WTC11 (cell line): ENCODE measurements around the gene DNAH14. TPM values are rescaled to one million over a fixed set of nuclear protein-coding genes. Genes with fewer than 3 reads are reported as not detected.

Experiments used
- ATAC-seq: fragments of 200-7000 bp; cut with Tn5 transposase; 2 replicates; pipeline ENCODE4 v1.10.0; 2021; ENCODE audit warnings: mild to moderate bottlenecking, moderate library complexity
- CTCF ChIA-PET: fragments of 300-600 bp; sonication (Branson Sonifier 250); formaldehyde crosslinking; loops from one replicate; lab custom pipeline; 2021; ENCODE audit warnings: antibody characterized with exemption; lab: Charles Lee
- POLR2A ChIA-PET: fragments of 350-600 bp; sonication (Branson Sonifier 250); formaldehyde crosslinking; loops from one replicate; lab custom pipeline; 2021; ENCODE audit warnings: antibody characterized with exemption; lab: Charles Lee
- DNase-seq: peaks from one replicate; pipeline ENCODE4 v3.0.0; 2021; ENCODE audit warnings: low spot score
- H3K27ac Mint-ChIP-seq: 2 replicates; pipeline ENCODE4 v1.8.0; 2021; ENCODE audit warnings: mixed read lengths
- H3K27me3 Mint-ChIP-seq: 2 replicates; pipeline ENCODE4 v1.8.0; 2021; ENCODE audit warnings: low read depth, mild to moderate bottlenecking, moderate library complexity, mixed read lengths
- H3K36me3 Mint-ChIP-seq: 2 replicates; pipeline ENCODE4 v1.8.0; 2021; ENCODE audit warnings: mixed read lengths
- H3K4me1 Mint-ChIP-seq: 2 replicates; pipeline ENCODE4 v1.8.0; 2022; ENCODE audit warnings: mixed read lengths
- H3K4me3 Mint-ChIP-seq: 2 replicates; pipeline ENCODE4 v1.8.0; 2021; ENCODE audit warnings: mild to moderate bottlenecking, moderate library complexity, mixed read lengths
- H3K9me3 Mint-ChIP-seq: 2 replicates; pipeline ENCODE4 v1.8.0; 2021; ENCODE audit warnings: mixed read lengths
- ATF6 ChIP-seq: sonication (generic); formaldehyde crosslinking; IDR thresholded peaks from 2 replicates; pipeline ENCODE4 v1.8.1; 2023; ENCODE audit warnings: mild to moderate bottlenecking, missing genetic modification reagents
- ERG ChIP-seq: fragments of 250-450 bp; sonication (Bioruptor Pico); IDR thresholded peaks from 2 replicates; pipeline ENCODE4 v1.8.0; 2021; ENCODE audit warnings: mild to moderate bottlenecking
- FOXP4 ChIP-seq: sonication (generic); formaldehyde crosslinking; IDR thresholded peaks from 2 replicates; pipeline ENCODE4 v1.8.0; 2022; ENCODE audit warnings: mild to moderate bottlenecking, missing genetic modification reagents
- GTF2I ChIP-seq: fragments of 250-450 bp; sonication (Bioruptor Pico); conservative IDR thresholded peaks from 2 replicates; pipeline ENCODE4 v1.4.0; 2021; ENCODE audit warnings: mild to moderate bottlenecking
- IRF1 ChIP-seq: sonication (generic); formaldehyde crosslinking; IDR thresholded peaks from 2 replicates; pipeline ENCODE4 v1.8.0; 2023; ENCODE audit warnings: missing genetic modification reagents
- MLX ChIP-seq: sonication (generic); formaldehyde crosslinking; IDR thresholded peaks from 2 replicates; pipeline ENCODE4 v1.8.1; 2023; ENCODE audit warnings: mild to moderate bottlenecking, missing genetic modification reagents, moderate library complexity
- MYBL2 ChIP-seq: sonication (generic); formaldehyde crosslinking; IDR thresholded peaks from 2 replicates; pipeline ENCODE4 v1.8.1; 2023; ENCODE audit warnings: mild to moderate bottlenecking, moderate library complexity, missing genetic modification reagents
- NFATC4 ChIP-seq: fragments of 250-450 bp; sonication (Bioruptor Pico); IDR thresholded peaks from 2 replicates; pipeline ENCODE4 v1.9.0; 2021; ENCODE audit warnings: mild to moderate bottlenecking
- NFE2L1 ChIP-seq: sonication (generic); formaldehyde crosslinking; IDR thresholded peaks from 2 replicates; pipeline ENCODE4 v1.8.1; 2023; ENCODE audit warnings: missing genetic modification reagents
- NR1H2 ChIP-seq: sonication (generic); formaldehyde crosslinking; IDR thresholded peaks from 2 replicates; pipeline ENCODE4 v1.9.0; 2021; ENCODE audit warnings: mild to moderate bottlenecking, moderate library complexity, missing genetic modification reagents
- NR2C2 ChIP-seq: sonication (generic); formaldehyde crosslinking; IDR thresholded peaks from 2 replicates; pipeline ENCODE4 v1.8.0; 2022; ENCODE audit warnings: mild to moderate bottlenecking, missing genetic modification reagents
- PRDM15 ChIP-seq: sonication (generic); formaldehyde crosslinking; IDR thresholded peaks from 2 replicates; pipeline ENCODE4 v1.8.0; 2022; ENCODE audit warnings: missing genetic modification reagents
- PREB ChIP-seq: sonication (generic); formaldehyde crosslinking; IDR thresholded peaks from 2 replicates; pipeline ENCODE4 v1.8.1; 2022; ENCODE audit warnings: mild to moderate bottlenecking, missing genetic modification reagents, moderate library complexity, borderline replicate concordance
- RORB ChIP-seq: fragments of 250-450 bp; sonication (Bioruptor Pico); IDR thresholded peaks from 2 replicates; pipeline ENCODE4 v1.9.0; 2021; ENCODE audit warnings: mild to moderate bottlenecking
- SP1 ChIP-seq: sonication (generic); formaldehyde crosslinking; conservative IDR thresholded peaks from 2 replicates; pipeline ENCODE4 v1.8.1; 2022; ENCODE audit warnings: missing genetic modification reagents
- STAT6 ChIP-seq: sonication (generic); formaldehyde crosslinking; conservative IDR thresholded peaks from 2 replicates; pipeline ENCODE4 v1.8.1; 2023; ENCODE audit warnings: mild to moderate bottlenecking, low read depth, missing genetic modification reagents, moderate library complexity
- ZNF219 ChIP-seq: sonication (generic); formaldehyde crosslinking; IDR thresholded peaks from 2 replicates; pipeline ENCODE4 v1.8.0; 2023; ENCODE audit warnings: missing genetic modification reagents, mild to moderate bottlenecking, borderline replicate concordance
- ZNF416 ChIP-seq: fragments of 250-450 bp; sonication (Bioruptor Pico); IDR thresholded peaks from 2 replicates; pipeline ENCODE4 v1.9.0; 2021; ENCODE audit warnings: mild to moderate bottlenecking, inconsistent platforms
- ZNF512 ChIP-seq: sonication (generic); formaldehyde crosslinking; IDR thresholded peaks from 2 replicates; pipeline ENCODE4 v1.8.1; 2022; ENCODE audit warnings: missing genetic modification reagents, borderline replicate concordance
- total RNA-seq: library from RNA; stranded (reverse); gene quantifications from 3 replicates; pipeline ENCODE4 v1.2.3, GENCODE V29; 2021

Gene DNAH14
- total RNA-seq, 1 experiment from 2014 or later: 34.1 TPM

- no peaks in the 10 kb centered on the region for H3K36me3 Mint-ChIP-seq
- no peak for ATAC-seq
- no peaks in the 10 kb centered on the region; the same call in none of the 2 replicates for H3K27me3 Mint-ChIP-seq
These were observed 321.0 kb downstream of the DNAH14 start for GRCh38 chr1:225250432-225250831.

More at GRCh38 chr1:225250432-225250831, 321.0 kb downstream of the DNAH14 start:
- ChIA-PET POLR2A (no interaction called here), CTCF (no interaction called here)
- no peak for TF ChIP-seq ZNF416 (CRISPR knock-in tag)
- TF ChIP-seq STAT6: no peak
- TF ChIP-seq ATF6 (CRISPR knock-in tag): no peak
- no peak for TF ChIP-seq GTF2I (CRISPR knock-in tag)
- no peak for TF ChIP-seq IRF1 (CRISPR knock-in tag)
- no peak for TF ChIP-seq NR2C2 (CRISPR knock-in tag)
- no peak for TF ChIP-seq SP1 (CRISPR knock-in tag)
- no peak for TF ChIP-seq MLX (CRISPR knock-in tag)
- TF ChIP-seq MYBL2: no peak
- no peak for TF ChIP-seq PRDM15
- TF ChIP-seq ZNF219 (CRISPR knock-in tag): no peak
- TF ChIP-seq ERG (CRISPR knock-in tag): no peak
- TF ChIP-seq ZNF512: no peak
- no peak for TF ChIP-seq FOXP4 (CRISPR knock-in tag)
- TF ChIP-seq PREB (CRISPR knock-in tag): no peak
- TF ChIP-seq NFE2L1 (CRISPR knock-in tag): no peak
- TF ChIP-seq RORB (CRISPR knock-in tag): no peak
- TF ChIP-seq NR1H2 (CRISPR knock-in tag): no peak
- TF ChIP-seq NFATC4: no peak
- Mint-ChIP-seq H3K4me1 (no peaks in the 10 kb centered on the region), H3K4me3 (no peak overlapping the region), H3K9me3 (peaks cover 9% of the 10 kb centered on the region), H3K27ac (no peak overlapping the region)
- no peak for DNase-seq
